A549 (cell line): ENCODE results near the gene SSU72. TPM values are rescaled to one million over a fixed set of nuclear protein-coding genes. Genes with fewer than 3 reads are reported as not detected.
A peak's percentile ranks its signal among the peaks of the same experiment; 100 is the strongest.

Experiments used
- ATAC-seq, 2 experiments: fragments of 200-7000 bp in 1 of 2; fragments of >200 bp in 1 of 2; cut with Nextera tagmentation in 1 of 2; cut with Tn5 transposase in 1 of 2; 3 replicates each; pipeline versions ENCODE4 v1.8.0 to v1.9.1; 2018 to 2020; ENCODE audit warnings: mild to moderate bottlenecking in 1 of 2, moderate library complexity in 1 of 2
- CTCF ChIA-PET: fragments of 300-600 bp; sonication (Branson Sonifier 250); formaldehyde crosslinking; extraction: SDS; loops from one replicate; lab custom pipeline; 2021; ENCODE audit warnings: antibody characterized with exemption, inconsistent platforms; lab: Yijun Ruan, JAX
- POLR2A ChIA-PET: fragments of 350-600 bp; formaldehyde crosslinking; extraction: SDS; loops from one replicate; lab custom pipeline; 2021; ENCODE audit warnings: antibody characterized with exemption, inconsistent platforms; lab: Yijun Ruan, JAX
- DNase-seq, 2 experiments: peaks; one replicate each; pipeline versions ENCODE4 v3.0.0 to v3.0.0-alpha.2; 2011 to 2016; ENCODE audit warnings: low read depth in 1 of 2, low spot score in 1 of 2
- FAIRE-seq: peaks from 2 replicates; lab custom pipeline; 2011; peaks lifted over from hg19 to GRCh38; lab: Jason Lieb, UNC
- H3K27ac ChIP-seq, 2 experiments: fragments of >200 bp; sonication (Bioruptor Twin); formaldehyde crosslinking; 3 replicates each; pipeline ENCODE4 v1.5.1; 2016 to 2017
- H3K4me1 ChIP-seq: fragments of >200 bp; sonication (Bioruptor Twin); formaldehyde crosslinking; 3 replicates; pipeline ENCODE4 v1.6.1; 2016
- H3K4me2 ChIP-seq: fragments of >200 bp; sonication (Bioruptor Twin); formaldehyde crosslinking; 3 replicates; pipeline ENCODE4 v1.6.1; 2016
- H3K4me3 ChIP-seq: fragments of >200 bp; sonication (Bioruptor Twin); formaldehyde crosslinking; 3 replicates; pipeline ENCODE4 v1.5.1; 2016
- H3K9me3 ChIP-seq: fragments of >200 bp; sonication (Bioruptor Twin); formaldehyde crosslinking; 3 replicates; pipeline ENCODE4 v1.6.1; 2016
- ATOH8 ChIP-seq: fragments of 250-450 bp; sonication (Bioruptor Pico); IDR thresholded peaks from 2 replicates; pipeline ENCODE4 v1.5.0; 2020; ENCODE audit warnings: low read depth, mild to moderate bottlenecking, moderate library complexity
- BCL3 ChIP-seq: fragments of >200 bp; sonication (Bioruptor Twin); formaldehyde crosslinking; IDR thresholded peaks from 3 replicates; pipeline ENCODE4 v1.6.1; 2016
- BHLHE40 ChIP-seq: IDR thresholded peaks from 2 replicates; pipeline ENCODE4 v1.6.1; 2012; ENCODE audit warnings: low read depth, low read length, inconsistent platforms
- CBX2 ChIP-seq: fragments of 200-600 bp; sonication (generic); IDR thresholded peaks from 2 replicates; pipeline ENCODE4 v1.6.1; 2016; ENCODE audit warnings: low read depth, mild to moderate bottlenecking, borderline replicate concordance
- CBX8 ChIP-seq: fragments of 200-600 bp; sonication (generic); IDR thresholded peaks from 2 replicates; pipeline ENCODE4 v1.6.1; 2016
- CEBPB ChIP-seq, 2 experiments: fragments of >200 bp in 1 of 2; sonication (Bioruptor Twin) in 1 of 2; formaldehyde crosslinking in 1 of 2; IDR thresholded peaks; 2 replicates each; pipeline ENCODE4 v1.6.1; 2012 to 2016
- E2F6 ChIP-seq: IDR thresholded peaks from 2 replicates; pipeline ENCODE4 v1.6.1; 2012; ENCODE audit warnings: low read depth, borderline replicate concordance
- EHF ChIP-seq: fragments of 250-450 bp; sonication (Bioruptor Pico); IDR thresholded peaks from 2 replicates; pipeline ENCODE4 v1.5.0; 2020; ENCODE audit warnings: mild to moderate bottlenecking
- EHMT2 ChIP-seq: fragments of 200-600 bp; sonication (generic); IDR thresholded peaks from 2 replicates; pipeline ENCODE4 v1.6.1; 2016; ENCODE audit warnings: antibody characterized with exemption, low read depth, mild to moderate bottlenecking, moderate library complexity
- EP300 ChIP-seq, 2 experiments: fragments of >200 bp; sonication (Bioruptor Twin); formaldehyde crosslinking; IDR thresholded peaks; 2 replicates in 1 of 2; 3 replicates in 1 of 2; pipeline ENCODE4 v1.6.1; 2016 to 2017
- ESRRA ChIP-seq: fragments of 150-350 bp; IDR thresholded peaks from 2 replicates; pipeline ENCODE4 v1.6.1; 2014; ENCODE audit warnings: mild to moderate bottlenecking, low read length, borderline replicate concordance
- FOSB ChIP-seq: fragments of 250-450 bp; sonication (Bioruptor Pico); IDR thresholded peaks from 2 replicates; pipeline ENCODE4 v1.5.0; 2020; ENCODE audit warnings: mild to moderate bottlenecking, moderate library complexity
- FOSL2 ChIP-seq, 2 experiments: fragments of 450-650 bp in 1 of 2; fragments of >200 bp in 1 of 2; sonication (Bioruptor Twin) in 1 of 2; formaldehyde crosslinking; IDR thresholded peaks; 2 replicates each; pipeline versions ENCODE4 v1.5.0 to v1.6.1; 2016 to 2020; ENCODE audit warnings: mild to moderate bottlenecking in 1 of 2, moderate library complexity in 1 of 2
- FOXS1 ChIP-seq: fragments of 250-450 bp; sonication (Bioruptor Pico); IDR thresholded peaks from 2 replicates; pipeline ENCODE4 v1.5.0; 2020; ENCODE audit warnings: mild to moderate bottlenecking, moderate library complexity
- GATA3 ChIP-seq: IDR thresholded peaks from 2 replicates; pipeline ENCODE4 v1.6.1; 2012; ENCODE audit warnings: borderline replicate concordance
- HDAC2 ChIP-seq: fragments of 200-600 bp; sonication (generic); IDR thresholded peaks from 2 replicates; pipeline ENCODE4 v1.6.1; 2016
- HOXB13 ChIP-seq: fragments of 250-450 bp; sonication (Bioruptor Pico); IDR thresholded peaks from 2 replicates; pipeline ENCODE4 v1.5.0; 2020; ENCODE audit warnings: low read depth, mild to moderate bottlenecking, moderate library complexity
- JUN ChIP-seq, 2 experiments: fragments of >200 bp; sonication (Bioruptor Twin); formaldehyde crosslinking; IDR thresholded peaks; 2 replicates in 1 of 2; 3 replicates in 1 of 2; pipeline ENCODE4 v1.6.1; 2016 to 2017
- KDM5A ChIP-seq: fragments of 200-600 bp; sonication (generic); IDR thresholded peaks from 2 replicates; pipeline ENCODE4 v1.6.1; 2016; ENCODE audit warnings: antibody characterized with exemption, mild to moderate bottlenecking
- MAFK ChIP-seq: fragments of 450-650 bp; IDR thresholded peaks from 2 replicates; pipeline ENCODE4 v1.6.1; 2014; ENCODE audit not compliant: partially characterized antibody
- MAZ ChIP-seq: fragments of 150-350 bp; IDR thresholded peaks from 2 replicates; pipeline ENCODE4 v1.6.1; 2014; ENCODE audit warnings: antibody characterized with exemption, low read depth, low read length, borderline replicate concordance
- MYC ChIP-seq: IDR thresholded peaks from 2 replicates; pipeline ENCODE4 v1.6.1; 2012; ENCODE audit warnings: mild to moderate bottlenecking, inconsistent platforms, low read length, improper control_type of control experiment, borderline replicate concordance
- NFE2L2 ChIP-seq: fragments of 150-350 bp; conservative IDR thresholded peaks from 2 replicates; pipeline ENCODE4 v1.6.1; 2014; ENCODE audit warnings: low read length
- NPAS2 ChIP-seq: fragments of 250-450 bp; sonication (Bioruptor Pico); IDR thresholded peaks from 2 replicates; pipeline ENCODE4 v1.8.0; 2022; ENCODE audit warnings: mild to moderate bottlenecking, moderate library complexity, borderline replicate concordance
- NR3C1 ChIP-seq: fragments of >200 bp; sonication (Bioruptor Twin); formaldehyde crosslinking; IDR thresholded peaks from 3 replicates; pipeline ENCODE4 v1.6.1; 2017
- PBX3 ChIP-seq: IDR thresholded peaks from 2 replicates; pipeline ENCODE4 v1.6.1; 2012
- PHF8 ChIP-seq: fragments of 200-600 bp; sonication (generic); IDR thresholded peaks from 2 replicates; pipeline ENCODE4 v1.6.1; 2016; ENCODE audit warnings: low read depth, mild to moderate bottlenecking, antibody characterized with exemption, moderate library complexity, borderline replicate concordance
- POLR2A ChIP-seq: IDR thresholded peaks from 2 replicates; pipeline ENCODE4 v1.6.1; 2012; ENCODE audit warnings: mild to moderate bottlenecking, low read length
- RARB ChIP-seq: fragments of 250-450 bp; sonication (Bioruptor Pico); IDR thresholded peaks from 2 replicates; pipeline ENCODE4 v1.8.0; 2021; ENCODE audit warnings: mild to moderate bottlenecking, moderate library complexity
- RFX5 ChIP-seq: fragments of 450-650 bp; IDR thresholded peaks from 2 replicates; pipeline ENCODE4 v1.7.1; 2014; ENCODE audit warnings: antibody characterized with exemption, mild to moderate bottlenecking, moderate library complexity
- SMC3 ChIP-seq: fragments of >200 bp; sonication (Bioruptor Twin); formaldehyde crosslinking; IDR thresholded peaks from 3 replicates; pipeline ENCODE4 v1.6.1; 2018; ENCODE audit warnings: inconsistent platforms
- SREBF2 ChIP-seq: fragments of 450-650 bp; IDR thresholded peaks from 2 replicates; pipeline ENCODE4 v1.6.1; 2014; ENCODE audit warnings: mild to moderate bottlenecking, moderate library complexity
- TP53 ChIP-seq: fragments of 250-450 bp; sonication (Bioruptor Pico); IDR thresholded peaks from 2 replicates; pipeline ENCODE4 v1.5.0; 2021; ENCODE audit warnings: mild to moderate bottlenecking, moderate library complexity
- USF2 ChIP-seq: fragments of 450-650 bp; IDR thresholded peaks from 2 replicates; pipeline ENCODE4 v1.6.1; 2014; ENCODE audit warnings: antibody characterized with exemption
- ZC3H11A ChIP-seq: fragments of 450-650 bp; IDR thresholded peaks from 2 replicates; pipeline ENCODE4 v1.6.1; 2014; ENCODE audit warnings: antibody characterized with exemption, mild to moderate bottlenecking
- ZFP36 ChIP-seq: fragments of 450-650 bp; IDR thresholded peaks from 2 replicates; pipeline ENCODE4 v1.6.1; 2014; ENCODE audit warnings: borderline replicate concordance; ENCODE audit not compliant: partially characterized antibody
- ZSCAN20 ChIP-seq: fragments of 250-450 bp; sonication (Bioruptor Pico); IDR thresholded peaks from 2 replicates; pipeline ENCODE4 v1.8.0; 2022; ENCODE audit warnings: mild to moderate bottlenecking, moderate library complexity
- WGBS: methylation state at CpG from one replicate; pipeline ENCODE4 v1.1.6; 2017; ENCODE audit errors: missing lambda C conversion rate; 5-methylcytosine and 5-hydroxymethylcytosine counted together
- polyA minus RNA-seq: library from RNA; depleted of rRNA, polyadenylated mRNA; stranded (reverse); fragments of >200 nt; gene quantifications from 2 replicates; pipeline ENCODE4 v1.2.3, GENCODE V29; 2011; rRNA and poly(A)+ RNA removed
- polyA plus RNA-seq, 4 experiments: library from polyadenylated mRNA; depleted of rRNA in 3 of 4; stranded (reverse); fragments of >200 nt; fragmentation: RNase III in 1 of 4; extraction: RNeasy Plus Mini Kit Qiagen cat#74134 plus additional on column Dnase treatment in 1 of 4; gene quantifications; 2 replicates in 3 of 4; 3 replicates in 1 of 4; pipeline ENCODE4 v1.2.3, GENCODE V29; 2011 to 2017

Gene SSU72
- 80.4 and 101 TPM in 2 replicates for polyA plus RNA-seq (2011; rRNA removed)
- 81.9 and 83.1 TPM in 2 replicates for polyA plus RNA-seq (2012; cell fraction: cytosol; rRNA removed)
- polyA plus RNA-seq (2012; cell fraction: nucleus; rRNA removed), result 55.0 and 77.6 TPM in 2 replicates
- polyA plus RNA-seq (2017; fragmentation: RNase III; extraction: RNeasy Plus Mini Kit Qiagen cat#74134 plus additional on column Dnase treatment), result 75.1 to 78.3 TPM (median 75.3 TPM) in 3 replicates
- 64.7 and 66.7 TPM in 2 replicates for polyA minus RNA-seq

- 4% methylated on average over 10 of the region's 87 CpGs for WGBS
- CTCF ChIA-PET, result no interaction called here
- DNase-seq (peak; percentile 82 to 94), FAIRE-seq (no peak), ATAC-seq (peak; percentile 70 to 89)
- peak within 1 kb of the TSS; percentile 99 for H3K4me2 ChIP-seq
- peaks cover 13% of the 10 kb centered on the region; the same call in 2 of the 3 replicates for H3K4me1 ChIP-seq
- peak within 1 kb of the TSS; percentile 95 for H3K4me3 ChIP-seq
- H3K27ac ChIP-seq, result peak within 1 kb of the TSS; percentile 97
- no peaks in the 10 kb centered on the region for H3K9me3 ChIP-seq
- POLR2A ChIA-PET, result interaction anchor here (1.0 to 1.4 kb wide), 2 partner anchors 11 to 22 kb away, joined by 3 to 4 read pairs; no protein-coding TSS in a partner anchor
- TF ChIP-seq POLR2A, result peak; percentile 71
- peak; percentile 69 for TF ChIP-seq KDM5A
- no peak for TF ChIP-seq CEBPB (IDR thresholded peaks at IDR 0.05)
- no peak; the same call in 1 of the 2 replicates for TF ChIP-seq MYC
- TF ChIP-seq HDAC2, result no peak
- TF ChIP-seq NR3C1, result no peak
- TF ChIP-seq SMC3, result no peak
- no peak for TF ChIP-seq MAFK
- peak; percentile 72; the same call in 1 of the 2 replicates for TF ChIP-seq PHF8
- TF ChIP-seq BCL3, result peak; percentile 52; the same call in 1 of the 3 replicates
- TF ChIP-seq HOXB13 (CRISPR knock-in tag), result no peak
- TF ChIP-seq BHLHE40, result no peak
- no peak for TF ChIP-seq E2F6
- no peak for TF ChIP-seq ESRRA
- TF ChIP-seq FOSL2 (IDR thresholded peaks at IDR 0.05), result no peak
- no peak for TF ChIP-seq FOSL2 (CRISPR knock-in tag; IDR thresholded peaks at IDR 0.05)
- TF ChIP-seq ZFP36, result no peak
- no peak for TF ChIP-seq USF2
- TF ChIP-seq RFX5, result peak; percentile 53; the same call in 1 of the 2 replicates
- TF ChIP-seq TP53, result no peak
- no peak for TF ChIP-seq FOSB
- TF ChIP-seq ZC3H11A, result no peak
- TF ChIP-seq SREBF2, result no peak
- TF ChIP-seq EHMT2, result no peak
- TF ChIP-seq MAZ, result no peak
- no peak for TF ChIP-seq CBX2
- no peak for TF ChIP-seq NPAS2 (CRISPR knock-in tag)
- TF ChIP-seq NFE2L2, result no peak
- no peak for TF ChIP-seq RARB (CRISPR knock-in tag)
- no peak for TF ChIP-seq GATA3
- TF ChIP-seq EP300 (IDR thresholded peaks at IDR 0.05), result no peak
- TF ChIP-seq FOXS1 (CRISPR knock-in tag), result no peak
- TF ChIP-seq PBX3, result no peak
- TF ChIP-seq CBX8, result no peak
- peak; percentile 77 to 88 for TF ChIP-seq JUN (IDR thresholded peaks at IDR 0.05)
- TF ChIP-seq EHF (CRISPR knock-in tag), result no peak
- no peak for TF ChIP-seq ZSCAN20
- TF ChIP-seq ATOH8 (CRISPR knock-in tag), result no peak
Measured at GRCh38 chr1:1574721-1575537, at the start of gene SSU72. Gene SSU72 (minus strand): TSS chr1:1574863. CDS start chr1:1574557, 306 bp downstream.
